Karpas-422 (cell line): ENCODE data around the gene RAD50. TPM values are rescaled to one million over a fixed set of nuclear protein-coding genes. Genes with fewer than 3 reads are reported as not detected.

Experiments
- DNase-seq: peaks from one replicate; pipeline ENCODE4 v3.0.0-alpha.2; 2015
- H2AFZ ChIP-seq: fragments of 200-600 bp; sonication (generic); 2 replicates; pipeline ENCODE4 v1.6.1; 2014; ENCODE audit warnings: antibody characterized with exemption, low read length, mixed read lengths
- H3K27ac ChIP-seq: fragments of 200-600 bp; sonication (generic); 2 replicates; pipeline ENCODE4 v1.5.1; 2014; ENCODE audit warnings: mild to moderate bottlenecking, low read length, moderate library complexity
- H3K27me3 ChIP-seq: fragments of 200-600 bp; sonication (generic); 2 replicates; pipeline ENCODE4 v1.6.1; 2014; ENCODE audit warnings: low read length, mixed read lengths
- H3K36me3 ChIP-seq: fragments of 200-600 bp; sonication (generic); 2 replicates; pipeline ENCODE4 v1.6.1; 2014; ENCODE audit warnings: low read length, mixed read lengths; ENCODE audit not compliant: insufficient read depth
- H3K4me1 ChIP-seq: fragments of 200-600 bp; sonication (generic); 2 replicates; pipeline ENCODE4 v1.6.1; 2014; ENCODE audit warnings: mild to moderate bottlenecking, low read length, mixed read lengths
- H3K4me2 ChIP-seq: fragments of 200-600 bp; sonication (generic); 2 replicates; pipeline ENCODE4 v1.6.1; 2014; ENCODE audit warnings: low read length, low read depth, mild to moderate bottlenecking; ENCODE audit not compliant: poor library complexity, severe bottlenecking
- H3K4me3 ChIP-seq: fragments of 200-600 bp; sonication (generic); 2 replicates; pipeline ENCODE4 v1.5.1; 2014; ENCODE audit warnings: mild to moderate bottlenecking, antibody characterized with exemption, low read length, mixed read lengths
- H3K79me2 ChIP-seq: fragments of 200-600 bp; sonication (generic); 2 replicates; pipeline ENCODE4 v1.6.1; 2014; ENCODE audit warnings: mild to moderate bottlenecking, low read length, mixed read lengths
- H3K9ac ChIP-seq: fragments of 200-600 bp; sonication (generic); 2 replicates; pipeline ENCODE4 v1.6.0; 2014; ENCODE audit warnings: low read length
- H3K9me2 ChIP-seq: fragments of 200-600 bp; sonication (generic), shearing (Covaris generic); replicated peaks from 2 replicates; pipeline ENCODE4 v1.6.0; 2014; ENCODE audit warnings: mild to moderate bottlenecking, low read length, moderate library complexity; ENCODE audit not compliant: insufficient read depth
- H3K9me3 ChIP-seq: fragments of 300-700, 200-600 bp; sonication (generic); 2 replicates; pipeline ENCODE4 v1.6.1; 2014; ENCODE audit warnings: low read length, mixed read lengths
- H4K20me1 ChIP-seq: fragments of 200-600 bp; sonication (generic); 2 replicates; pipeline ENCODE4 v1.6.1; 2014; ENCODE audit warnings: mild to moderate bottlenecking, antibody characterized with exemption, low read length, low read depth; ENCODE audit not compliant: insufficient read depth
- total RNA-seq: library from RNA; depleted of rRNA; stranded (reverse); fragments of >200 nt; shearing (Covaris generic); gene quantifications from 2 replicates; pipeline ENCODE4 v1.2.3, GENCODE V29; 2014; ENCODE audit warnings: low replicate concordance

The RAD50 gene
- total RNA-seq, 1 experiment from 2014 or later = 72.6 TPM

- Histone ChIP-seq H4K20me1 (no peaks in the 10 kb centered on the region), H3K36me3 (no peaks in the 10 kb centered on the region), H3K9ac (no peak overlapping the region), H3K9me3 (no peaks in the 10 kb centered on the region), H3K4me3 (no peak overlapping the region), H3K79me2 (no peaks in the 10 kb centered on the region), H3K27ac (no peak overlapping the region), H3K4me2 (no peak overlapping the region), H2AFZ (0 out of 2 replicates have a peak overlapping the region, but pooled peaks have one; percentile 23), H3K9me2 (no peaks in the 10 kb centered on the region), H3K27me3 (no peaks in the 10 kb centered on the region), H3K4me1 (peaks cover 16% of the 10 kb centered on the region)
- DNase-seq = no peak
These were observed 125.2 kb downstream of the RAD50 start for GRCh38 chr5:132681983-132682382.

- H3K36me3 ChIP-seq = no peaks in the 10 kb centered on the region
- no peaks in the 10 kb centered on the region for H4K20me1 ChIP-seq
- no peak for DNase-seq
- H3K27me3 ChIP-seq = no peaks in the 10 kb centered on the region
- no peak overlapping the region for H2AFZ ChIP-seq
- H3K27ac ChIP-seq = no peak overlapping the region
- H3K4me3 ChIP-seq = no peak overlapping the region
- H3K79me2 ChIP-seq = no peaks in the 10 kb centered on the region
- peaks cover 31% of the 10 kb centered on the region for H3K4me1 ChIP-seq
- no peak overlapping the region for H3K4me2 ChIP-seq
- no peak overlapping the region for H3K9ac ChIP-seq
- no peaks in the 10 kb centered on the region for H3K9me3 ChIP-seq
- H3K9me2 ChIP-seq = no peaks in the 10 kb centered on the region
These were observed 127.7 kb downstream of the RAD50 start for GRCh38 chr5:132684491-132684890.

GRCh38 chr5:132684922-132685720, 128.3 kb downstream of the RAD50 start:
- DNase-seq = no peak
- H3K9ac ChIP-seq = no peak overlapping the region
- no peak overlapping the region for H3K4me2 ChIP-seq
- H3K79me2 ChIP-seq = no peaks in the 10 kb centered on the region
- H3K4me3 ChIP-seq = no peak overlapping the region
- no peaks in the 10 kb centered on the region for H3K36me3 ChIP-seq
- H3K27me3 ChIP-seq = no peaks in the 10 kb centered on the region
- no peaks in the 10 kb centered on the region for H3K9me3 ChIP-seq
- no peak overlapping the region for H3K27ac ChIP-seq
- peaks cover 37% of the 10 kb centered on the region for H3K4me1 ChIP-seq
- H2AFZ ChIP-seq = no peak overlapping the region
- H4K20me1 ChIP-seq = no peaks in the 10 kb centered on the region
- H3K9me2 ChIP-seq = no peaks in the 10 kb centered on the region

- H3K4me1 ChIP-seq = peaks cover 39% of the 10 kb centered on the region
- H3K27me3 ChIP-seq = no peaks in the 10 kb centered on the region
- H3K4me2 ChIP-seq = no peak overlapping the region
- no peak overlapping the region for H3K4me3 ChIP-seq
- no peaks in the 10 kb centered on the region for H3K9me2 ChIP-seq
- H4K20me1 ChIP-seq = no peaks in the 10 kb centered on the region
- no peak overlapping the region for H3K27ac ChIP-seq
- no peaks in the 10 kb centered on the region for H3K79me2 ChIP-seq
- DNase-seq = no peak
- H2AFZ ChIP-seq = no peak overlapping the region
- H3K36me3 ChIP-seq = no peaks in the 10 kb centered on the region; the same call in 1 of the 2 replicates
- no peak overlapping the region for H3K9ac ChIP-seq
- H3K9me3 ChIP-seq = no peaks in the 10 kb centered on the region
These were observed 129.4 kb downstream of the RAD50 start for GRCh38 chr5:132686193-132686592.

- H3K4me3 ChIP-seq = no peak overlapping the region
- no peak for DNase-seq
- no peak overlapping the region for H3K27ac ChIP-seq
These were observed 131.2 kb downstream of the RAD50 start for GRCh38 chr5:132687995-132688394.

GRCh38 chr5:132688536-132689339, 132.0 kb downstream of the RAD50 start:
- no peaks in the 10 kb centered on the region for H4K20me1 ChIP-seq
- H2AFZ ChIP-seq = no peak overlapping the region
- H3K4me3 ChIP-seq = no peak overlapping the region
- H3K9me2 ChIP-seq = no peaks in the 10 kb centered on the region
- no peaks in the 10 kb centered on the region for H3K9me3 ChIP-seq
- no peaks in the 10 kb centered on the region for H3K27me3 ChIP-seq
- peaks cover 25% of the 10 kb centered on the region for H3K4me1 ChIP-seq
- H3K36me3 ChIP-seq = peaks cover 4% of the 10 kb centered on the region; the same call in 1 of the 2 replicates
- H3K27ac ChIP-seq = 0 out of 2 replicates have a peak overlapping the region, but pooled peaks have one; percentile 7
- no peaks in the 10 kb centered on the region for H3K79me2 ChIP-seq
- peak; percentile 63 for DNase-seq
- H3K9ac ChIP-seq = no peak overlapping the region
- peak overlapping the region; percentile 46 for H3K4me2 ChIP-seq

More at GRCh38 chr5:132687995-132688394, 131.2 kb downstream of the RAD50 start:
- Histone ChIP-seq H3K4me2 (no peak overlapping the region), H3K79me2 (no peaks in the 10 kb centered on the region), H3K9me2 (no peaks in the 10 kb centered on the region), H3K9me3 (no peaks in the 10 kb centered on the region), H3K36me3 (peaks cover 4% of the 10 kb centered on the region; the same call in 1 of the 2 replicates), H2AFZ (no peak overlapping the region), H3K4me1 (peaks cover 25% of the 10 kb centered on the region), H4K20me1 (no peaks in the 10 kb centered on the region), H3K9ac (no peak overlapping the region), H3K27me3 (no peaks in the 10 kb centered on the region)

- Histone ChIP-seq H3K9me2 (no peaks in the 10 kb centered on the region), H3K27me3 (no peaks in the 10 kb centered on the region), H3K36me3 (peaks cover 4% of the 10 kb centered on the region; the same call in 1 of the 2 replicates), H3K79me2 (no peaks in the 10 kb centered on the region), H3K4me2 (peak overlapping the region; percentile 46), H3K9ac (no peak overlapping the region), H2AFZ (no peak overlapping the region), H4K20me1 (no peaks in the 10 kb centered on the region), H3K9me3 (no peaks in the 10 kb centered on the region), H3K27ac (0 out of 2 replicates have a peak overlapping the region, but pooled peaks have one; percentile 7), H3K4me1 (peaks cover 25% of the 10 kb centered on the region), H3K4me3 (no peak overlapping the region)
- DNase-seq = no peak
These were observed 132.7 kb downstream of the RAD50 start for GRCh38 chr5:132689513-132689912.

- DNase-seq = no peak
- Histone ChIP-seq H4K20me1 (no peaks in the 10 kb centered on the region), H2AFZ (no peak overlapping the region), H3K9me2 (no peaks in the 10 kb centered on the region), H3K36me3 (peaks cover 4% of the 10 kb centered on the region; the same call in 1 of the 2 replicates), H3K4me2 (peak overlapping the region; percentile 46), H3K79me2 (no peaks in the 10 kb centered on the region), H3K4me1 (peaks cover 25% of the 10 kb centered on the region), H3K27ac (no peak overlapping the region), H3K9me3 (no peaks in the 10 kb centered on the region), H3K9ac (no peak overlapping the region), H3K4me3 (no peak overlapping the region), H3K27me3 (no peaks in the 10 kb centered on the region)
These were observed 133.4 kb downstream of the RAD50 start for GRCh38 chr5:132690156-132690555.
